Stimulated activated CD8-positive, alpha-beta memory T cell treated with anti-CD3 and anti-CD28 coated beads, Interleukin-7, amount 100 ng/mL, for 48 hours (primary cell): ENCODE data around the gene CDK5RAP1.
"Not testable (repeated sequence)": the region's sequence is repeated elsewhere in the genome, so short reads cannot be mapped to it uniquely, and the experiment has no call there.

Experiments used
- DNase-seq, 2 donors: peaks; one replicate each; pipeline ENCODE4 v3.0.0-alpha.2; 2020; ENCODE audit warnings: low read depth in 1 of 2; ENCODE audit errors: extremely low read depth in 1 of 2

Gene CDK5RAP1

GRCh38 chr20:33419140-33419974 lies 18.0 kb upstream of the CDK5RAP1 start:
- no peak for DNase-seq

GRCh38 chr20:33418033-33418432 lies 16.7 kb upstream of the CDK5RAP1 start:
- no peak for DNase-seq

GRCh38 chr20:33415948-33416347 lies 14.6 kb upstream of the CDK5RAP1 start:
- no peak for DNase-seq

GRCh38 chr20:33412484-33412838 lies 11.1 kb upstream of the CDK5RAP1 start:
- DNase-seq, result no peak

- no peak for DNase-seq
These were observed 10.6 kb upstream of the CDK5RAP1 start for GRCh38 chr20:33411711-33412483.

- no peak for DNase-seq
These were observed 9.9 kb upstream of the CDK5RAP1 start for GRCh38 chr20:33411242-33411641.

- DNase-seq, result no peak
These were observed 8.9 kb upstream of the CDK5RAP1 start for GRCh38 chr20:33410081-33410742.

- DNase-seq, result no peak
These were observed 7.7 kb upstream of the CDK5RAP1 start for GRCh38 chr20:33408716-33409654.

- no peak for DNase-seq
These were observed 7.0 kb upstream of the CDK5RAP1 start for GRCh38 chr20:33408313-33408712.

GRCh38 chr20:33407796-33408195 lies 6.5 kb upstream of the CDK5RAP1 start:
- no peak for DNase-seq

GRCh38 chr20:33407251-33407650 lies 5.9 kb upstream of the CDK5RAP1 start:
- DNase-seq, result no peak

GRCh38 chr20:33404281-33404680 lies 3.0 kb upstream of the CDK5RAP1 start:
- no peak for DNase-seq

- DNase-seq, result no peak
These were observed 626 bp upstream of the CDK5RAP1 start for GRCh38 chr20:33401921-33402369.

- DNase-seq, result no peak
These were observed 521 bp downstream of the CDK5RAP1 start for GRCh38 chr20:33400812-33401183.

GRCh38 chr20:33399924-33400323 lies 1.4 kb downstream of the CDK5RAP1 start:
- no peak for DNase-seq

- DNase-seq, result no peak
These were observed 6.6 kb downstream of the CDK5RAP1 start for GRCh38 chr20:33394718-33395117.

GRCh38 chr20:33393609-33394008 lies 7.7 kb downstream of the CDK5RAP1 start:
- DNase-seq, result no peak

GRCh38 chr20:33391722-33392415 lies 9.4 kb downstream of the CDK5RAP1 start:
- no peak for DNase-seq

- DNase-seq, result not testable (repeated sequence)
These were observed 12.0 kb downstream of the CDK5RAP1 start for GRCh38 chr20:33389326-33389725.

- DNase-seq, result no peak
These were observed 13.1 kb downstream of the CDK5RAP1 start for GRCh38 chr20:33388268-33388667.
